KMS-11 (cell line): ENCODE results near the gene DAB1.

Source experiments
- H2AFZ ChIP-seq: fragments of 200-600 bp; sonication (generic); 2 replicates; pipeline ENCODE4 v1.6.1; 2016; ENCODE audit warnings: antibody characterized with exemption, mixed run types, low read depth
- H3K27ac ChIP-seq: fragments of 200-600 bp; sonication (generic); 2 replicates; pipeline ENCODE4 v1.6.1; 2016; ENCODE audit warnings: mild to moderate bottlenecking, mixed run types
- H3K27me3 ChIP-seq: fragments of 200-600 bp; sonication (generic); 2 replicates; pipeline ENCODE4 v1.6.1; 2017; ENCODE audit warnings: mild to moderate bottlenecking, low read depth, mixed run types, moderate library complexity; ENCODE audit not compliant: insufficient read depth
- H3K36me3 ChIP-seq: fragments of 200-600 bp; sonication (generic); 2 replicates; pipeline ENCODE4 v1.6.1; 2017; ENCODE audit warnings: mild to moderate bottlenecking, mixed run types; ENCODE audit not compliant: insufficient read depth
- H3K4me1 ChIP-seq: fragments of 200-600 bp; sonication (generic); 2 replicates; pipeline ENCODE4 v1.6.1; 2016; ENCODE audit warnings: mild to moderate bottlenecking, low read depth, mixed run types; ENCODE audit not compliant: poor library complexity, severe bottlenecking
- H3K4me2 ChIP-seq: fragments of 200-600 bp; sonication (generic); 2 replicates; pipeline ENCODE4 v1.7.0; 2016; ENCODE audit warnings: mild to moderate bottlenecking, mixed run types
- H3K4me3 ChIP-seq: fragments of 200-600 bp; sonication (generic); IDR thresholded peaks from 2 replicates; pipeline ENCODE4 v1.6.1; 2017; ENCODE audit warnings: low read depth, low read length, mixed read lengths; ENCODE audit not compliant: insufficient read depth
- H3K79me2 ChIP-seq: fragments of 200-600 bp; sonication (generic); 2 replicates; pipeline ENCODE4 v1.6.1; 2016; ENCODE audit warnings: low read depth, mixed run types; ENCODE audit not compliant: insufficient read depth
- H3K9ac ChIP-seq: fragments of 200-600 bp; sonication (generic); 2 replicates; pipeline ENCODE4 v1.6.1; 2016; ENCODE audit warnings: mild to moderate bottlenecking, mixed run types
- H4K20me1 ChIP-seq: fragments of 200-600 bp; sonication (generic); 2 replicates; pipeline ENCODE4 v1.6.1; 2016; ENCODE audit warnings: mild to moderate bottlenecking, mixed run types; ENCODE audit not compliant: insufficient read depth
- TF ChIP-seq, protein P1 (sequence below): fragments of 200-600 bp; sonication (generic); conservative IDR thresholded peaks from 2 replicates; pipeline ENCODE4 v1.6.1; 2017; ENCODE audit warnings: low read depth, mild to moderate bottlenecking, antibody characterized with exemption, low read length, moderate library complexity, mixed read lengths

The DAB1 gene

DNA sequence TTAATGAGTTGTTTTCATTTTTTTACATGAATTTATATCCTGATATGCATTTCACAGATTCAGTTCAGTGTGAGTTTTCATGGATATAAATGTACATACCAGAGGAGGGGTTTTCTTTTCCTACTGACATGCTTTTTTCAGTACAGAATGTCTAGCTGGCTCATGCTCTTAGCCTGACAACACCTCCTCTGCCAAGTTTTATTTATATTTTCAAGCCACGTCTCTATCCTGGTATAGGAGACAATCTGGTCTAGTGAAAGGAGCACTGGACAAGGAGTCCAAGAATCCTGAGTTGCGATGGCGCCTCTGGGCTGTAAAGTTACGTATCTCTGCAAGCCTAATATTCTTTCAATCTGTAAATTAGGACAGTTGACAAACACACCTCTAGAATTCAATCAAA, 4.9 kb downstream of the DAB1 start:
- Histone ChIP-seq H3K79me2 (no peaks in the 10 kb centered on the region), H2AFZ (no peak overlapping the region), H3K9ac (no peak overlapping the region), H3K4me1 (no peaks in the 10 kb centered on the region), H3K27me3 (no peaks in the 10 kb centered on the region), H3K4me2 (no peak overlapping the region), H3K27ac (no peak overlapping the region), H3K4me3 (no peak overlapping the region), H3K36me3 (no peaks in the 10 kb centered on the region), H4K20me1 (no peaks in the 10 kb centered on the region)
- TF ChIP-seq, protein P1, sequence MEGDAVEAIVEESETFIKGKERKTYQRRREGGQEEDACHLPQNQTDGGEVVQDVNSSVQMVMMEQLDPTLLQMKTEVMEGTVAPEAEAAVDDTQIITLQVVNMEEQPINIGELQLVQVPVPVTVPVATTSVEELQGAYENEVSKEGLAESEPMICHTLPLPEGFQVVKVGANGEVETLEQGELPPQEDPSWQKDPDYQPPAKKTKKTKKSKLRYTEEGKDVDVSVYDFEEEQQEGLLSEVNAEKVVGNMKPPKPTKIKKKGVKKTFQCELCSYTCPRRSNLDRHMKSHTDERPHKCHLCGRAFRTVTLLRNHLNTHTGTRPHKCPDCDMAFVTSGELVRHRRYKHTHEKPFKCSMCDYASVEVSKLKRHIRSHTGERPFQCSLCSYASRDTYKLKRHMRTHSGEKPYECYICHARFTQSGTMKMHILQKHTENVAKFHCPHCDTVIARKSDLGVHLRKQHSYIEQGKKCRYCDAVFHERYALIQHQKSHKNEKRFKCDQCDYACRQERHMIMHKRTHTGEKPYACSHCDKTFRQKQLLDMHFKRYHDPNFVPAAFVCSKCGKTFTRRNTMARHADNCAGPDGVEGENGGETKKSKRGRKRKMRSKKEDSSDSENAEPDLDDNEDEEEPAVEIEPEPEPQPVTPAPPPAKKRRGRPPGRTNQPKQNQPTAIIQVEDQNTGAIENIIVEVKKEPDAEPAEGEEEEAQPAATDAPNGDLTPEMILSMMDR = no peak

DNA sequence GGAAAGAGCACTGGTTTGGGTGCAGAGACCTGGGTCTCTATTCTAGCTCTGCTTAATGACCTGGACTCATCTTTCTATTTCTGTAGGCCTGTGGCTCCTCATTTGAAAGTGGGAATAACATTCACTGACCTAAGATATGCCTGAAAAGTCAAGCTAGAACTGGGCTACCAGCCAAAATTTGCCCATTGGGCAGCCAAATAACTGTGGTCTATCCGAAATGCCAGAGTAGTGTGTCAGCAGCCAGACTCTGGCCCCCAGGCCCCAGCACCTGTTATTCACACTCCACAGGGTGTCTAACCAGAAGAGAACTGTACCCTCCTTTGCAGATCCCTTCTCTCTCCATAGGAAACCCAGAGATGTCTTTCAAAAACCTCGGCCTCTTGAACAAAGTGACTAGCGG, 12.6 kb downstream of the DAB1 start:
- H3K4me3 ChIP-seq = no peak overlapping the region
- H3K4me1 ChIP-seq = peaks cover 33% of the 10 kb centered on the region
- TF ChIP-seq, protein P1 = no peak
- H3K4me2 ChIP-seq = peak overlapping the region; percentile 60
- H3K36me3 ChIP-seq = no peaks in the 10 kb centered on the region
- no peaks in the 10 kb centered on the region for H3K79me2 ChIP-seq
- no peaks in the 10 kb centered on the region for H3K27me3 ChIP-seq
- no peaks in the 10 kb centered on the region for H4K20me1 ChIP-seq
- no peak overlapping the region for H2AFZ ChIP-seq
- H3K27ac ChIP-seq = peak overlapping the region; percentile 31; the same call in 1 of the 2 replicates
- H3K9ac ChIP-seq = no peak overlapping the region

DNA sequence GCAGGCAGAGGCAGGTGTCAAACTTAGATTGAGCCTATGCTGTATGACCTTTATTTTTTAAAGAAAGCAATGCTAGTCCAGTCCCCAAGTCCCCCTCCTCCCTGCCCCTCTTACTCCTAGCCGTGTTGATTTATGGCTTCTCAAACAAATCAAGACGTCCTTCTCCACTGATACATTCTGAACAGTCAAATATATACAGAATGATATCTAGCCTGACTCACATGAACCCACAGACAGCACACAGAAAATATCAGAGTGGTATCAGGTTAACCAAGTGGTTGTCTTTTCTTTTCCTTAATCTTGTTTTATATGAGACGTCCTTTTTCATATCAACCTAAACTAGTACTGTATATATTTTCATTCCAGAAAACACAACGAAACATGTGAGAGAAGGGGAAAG, 13.4 kb downstream of the DAB1 start:
- H3K4me1 ChIP-seq = peaks cover 33% of the 10 kb centered on the region
- no peaks in the 10 kb centered on the region for H3K79me2 ChIP-seq
- no peaks in the 10 kb centered on the region for H4K20me1 ChIP-seq
- H2AFZ ChIP-seq = no peak overlapping the region
- H3K36me3 ChIP-seq = no peaks in the 10 kb centered on the region
- TF ChIP-seq, protein P1 = no peak
- H3K27ac ChIP-seq = no peak overlapping the region
- H3K4me3 ChIP-seq = no peak overlapping the region
- no peak overlapping the region for H3K9ac ChIP-seq
- H3K27me3 ChIP-seq = no peaks in the 10 kb centered on the region
- H3K4me2 ChIP-seq = peak overlapping the region; percentile 60

DNA sequence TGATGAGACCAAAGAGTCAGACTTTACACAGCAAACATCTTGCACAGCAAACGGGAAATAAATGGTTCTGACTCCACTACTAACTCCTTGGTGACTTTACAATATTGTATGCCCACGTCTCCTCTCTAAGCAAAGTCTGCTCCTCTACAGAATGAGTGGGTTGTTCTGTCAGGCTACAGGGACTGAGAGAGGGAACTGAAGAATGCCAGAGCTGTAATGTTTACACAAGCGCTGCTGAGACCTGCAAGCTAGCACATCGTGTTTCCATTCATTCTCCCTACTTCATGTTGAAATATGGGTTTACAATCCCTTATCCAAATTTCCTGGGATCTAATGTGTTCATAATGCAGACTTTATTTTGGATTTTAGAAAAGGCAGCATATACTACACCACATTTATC, 15.9 kb downstream of the DAB1 start:
- Histone ChIP-seq H3K4me3 (no peak overlapping the region), H3K4me2 (no peak overlapping the region), H4K20me1 (no peaks in the 10 kb centered on the region), H3K27ac (no peak overlapping the region), H3K36me3 (no peaks in the 10 kb centered on the region), H3K27me3 (no peaks in the 10 kb centered on the region), H3K9ac (no peak overlapping the region), H3K79me2 (no peaks in the 10 kb centered on the region), H3K4me1 (peaks cover 32% of the 10 kb centered on the region), H2AFZ (no peak overlapping the region)
- TF ChIP-seq, protein P1 = no peak
